Esophagus squamous epithelium (tissue), 4 donors: Measurements from ENCODE around the gene WDR59.

Source experiments
- POLR2A ChIP-seq, 4 donors: fragments of 450-650 bp; IDR thresholded peaks; one replicate each; pipeline ENCODE4 v1.6.1; 2017; ENCODE audit warnings: antibody characterized with exemption in 4 of 4, mild to moderate bottlenecking in 4 of 4, moderate library complexity in 3 of 4
- TF ChIP-seq, protein P1 (sequence below), 6 experiments: fragments of 450-650 bp in 4 of 6; fragments of 200-600 bp in 2 of 6; sonication (generic) in 2 of 6; IDR thresholded peaks; one replicate each; pipeline ENCODE4 v1.5.1; 2016 to 2019; ENCODE audit warnings: antibody characterized with exemption in 6 of 6, mild to moderate bottlenecking in 4 of 6, moderate library complexity in 4 of 6

DNA sequence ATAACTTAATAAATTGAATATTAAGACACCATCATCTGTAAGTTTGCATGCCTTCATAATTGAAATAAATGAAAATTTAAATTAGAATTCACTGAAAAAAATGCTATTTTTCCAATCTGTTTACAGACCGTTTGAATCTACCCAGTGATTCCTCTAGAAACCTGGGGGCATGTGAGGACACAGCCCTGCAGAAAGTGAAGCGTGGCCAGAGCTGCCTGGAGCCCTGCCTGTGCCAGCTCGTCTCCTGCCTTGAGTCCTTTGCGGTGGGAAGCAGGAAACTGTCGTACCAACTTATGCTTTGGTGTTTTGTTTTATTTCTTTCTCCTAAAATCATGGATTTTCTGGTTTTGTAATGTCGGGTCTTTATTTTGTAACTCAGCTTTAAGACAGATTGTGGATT, 142.5 kb downstream of the WDR59 start:
- TF ChIP-seq, protein P1, sequence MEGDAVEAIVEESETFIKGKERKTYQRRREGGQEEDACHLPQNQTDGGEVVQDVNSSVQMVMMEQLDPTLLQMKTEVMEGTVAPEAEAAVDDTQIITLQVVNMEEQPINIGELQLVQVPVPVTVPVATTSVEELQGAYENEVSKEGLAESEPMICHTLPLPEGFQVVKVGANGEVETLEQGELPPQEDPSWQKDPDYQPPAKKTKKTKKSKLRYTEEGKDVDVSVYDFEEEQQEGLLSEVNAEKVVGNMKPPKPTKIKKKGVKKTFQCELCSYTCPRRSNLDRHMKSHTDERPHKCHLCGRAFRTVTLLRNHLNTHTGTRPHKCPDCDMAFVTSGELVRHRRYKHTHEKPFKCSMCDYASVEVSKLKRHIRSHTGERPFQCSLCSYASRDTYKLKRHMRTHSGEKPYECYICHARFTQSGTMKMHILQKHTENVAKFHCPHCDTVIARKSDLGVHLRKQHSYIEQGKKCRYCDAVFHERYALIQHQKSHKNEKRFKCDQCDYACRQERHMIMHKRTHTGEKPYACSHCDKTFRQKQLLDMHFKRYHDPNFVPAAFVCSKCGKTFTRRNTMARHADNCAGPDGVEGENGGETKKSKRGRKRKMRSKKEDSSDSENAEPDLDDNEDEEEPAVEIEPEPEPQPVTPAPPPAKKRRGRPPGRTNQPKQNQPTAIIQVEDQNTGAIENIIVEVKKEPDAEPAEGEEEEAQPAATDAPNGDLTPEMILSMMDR (IDR thresholded peaks at IDR 0.05) = no peak
- no peak for TF ChIP-seq POLR2A (IDR thresholded peaks at IDR 0.05)
